Activated CD4-positive, CD25-positive, alpha-beta regulatory T cell treated with anti-CD3 and anti-CD28 coated beads, Interleukin-2, amount 50 U/mL, for 16 hours (primary cell): ENCODE results near the gene SOX15.

Source experiments
- DNase-seq: peaks from one replicate; pipeline ENCODE4 v3.0.0-alpha.2; 2020; ENCODE audit warnings: low read depth, low spot score

SOX15 gene

DNA sequence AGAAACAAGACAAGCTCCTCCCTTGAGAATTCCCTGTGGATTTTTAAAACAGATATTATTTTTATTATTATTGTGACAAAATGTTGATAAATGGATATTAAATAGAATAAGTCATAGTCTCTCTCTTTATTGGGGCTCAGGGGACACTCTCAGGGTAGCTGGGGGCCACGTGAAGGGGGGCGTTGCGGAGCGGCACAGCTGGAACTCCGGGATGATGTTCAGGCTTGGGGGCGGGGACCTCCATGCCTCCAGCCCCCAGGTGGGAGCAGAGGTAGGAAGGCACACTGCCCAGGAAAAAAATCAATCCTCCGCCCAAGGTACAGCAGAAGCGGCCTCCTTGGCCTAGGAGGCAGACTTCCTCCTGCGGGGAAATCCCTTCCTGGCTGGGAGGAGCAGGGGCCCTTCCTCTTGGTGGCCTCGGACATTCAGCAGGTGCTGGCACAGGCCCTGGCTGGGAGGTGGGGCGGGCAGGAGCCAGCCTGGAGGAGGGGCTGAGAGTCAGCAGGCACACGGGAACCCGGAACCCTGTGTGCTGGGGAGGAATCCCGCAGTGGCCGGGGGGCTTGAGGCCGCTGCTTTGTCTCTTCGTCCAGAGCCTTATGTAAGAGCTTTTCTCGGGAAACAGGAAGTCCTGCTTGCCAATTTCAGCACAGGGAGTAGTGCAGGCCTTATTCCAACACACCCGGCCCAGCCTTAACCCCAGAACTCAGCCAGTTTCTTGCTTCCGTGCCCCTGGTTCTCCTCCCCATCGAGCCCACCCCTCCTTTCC is 31.9 kb downstream of the SOX15 start:
- DNase-seq = no peak

- no peak for DNase-seq
Measured at GRCh38 chr17:7557147-7557764, 32.6 kb downstream of the SOX15 start.

- DNase-seq = no peak
Measured at GRCh38 chr17:7556627-7557026, 33.3 kb downstream of the SOX15 start.

DNA sequence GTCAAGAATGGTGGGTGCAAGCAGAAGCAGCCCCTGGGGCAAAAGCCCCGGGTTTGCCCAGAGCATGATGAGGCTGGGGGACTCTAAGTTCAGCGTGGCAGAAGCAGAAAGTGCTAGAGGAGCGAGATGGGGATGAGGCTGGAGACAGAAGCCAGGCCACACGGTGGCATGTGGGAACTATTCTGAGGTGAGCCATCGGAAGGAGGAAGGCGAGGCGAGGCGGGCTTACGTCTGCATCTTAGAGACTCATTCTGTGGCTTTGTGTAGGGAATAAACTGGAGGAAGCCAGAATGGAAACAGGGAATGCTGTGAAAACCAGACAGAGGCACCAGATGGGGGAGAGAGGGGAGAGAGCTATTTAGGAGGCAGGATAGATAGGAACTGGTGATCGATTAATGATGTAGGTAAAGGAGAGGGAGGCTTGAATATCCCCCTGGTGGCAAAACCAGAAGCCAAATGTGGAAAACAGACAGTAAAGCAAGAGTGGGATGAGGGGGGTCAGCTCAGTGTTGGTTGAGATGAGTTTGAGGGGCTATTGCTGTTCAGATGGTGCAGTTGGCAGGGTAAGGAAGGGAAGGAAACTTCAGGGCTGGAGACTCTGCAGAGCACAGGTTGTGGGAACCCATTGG is 34.5 kb downstream of the SOX15 start:
- no peak for DNase-seq

GRCh38 chr17:7553356-7553755 is 36.5 kb downstream of the SOX15 start:
- DNase-seq = no peak

- DNase-seq = no peak
Measured at GRCh38 chr17:7552621-7553051, 37.3 kb downstream of the SOX15 start.

GRCh38 chr17:7551396-7551795 is 38.5 kb downstream of the SOX15 start:
- no peak for DNase-seq

- DNase-seq = no peak
Measured at GRCh38 chr17:7550344-7550743, 39.5 kb downstream of the SOX15 start.

GRCh38 chr17:7549401-7550055 is 40.4 kb downstream of the SOX15 start:
- DNase-seq = no peak

DNA sequence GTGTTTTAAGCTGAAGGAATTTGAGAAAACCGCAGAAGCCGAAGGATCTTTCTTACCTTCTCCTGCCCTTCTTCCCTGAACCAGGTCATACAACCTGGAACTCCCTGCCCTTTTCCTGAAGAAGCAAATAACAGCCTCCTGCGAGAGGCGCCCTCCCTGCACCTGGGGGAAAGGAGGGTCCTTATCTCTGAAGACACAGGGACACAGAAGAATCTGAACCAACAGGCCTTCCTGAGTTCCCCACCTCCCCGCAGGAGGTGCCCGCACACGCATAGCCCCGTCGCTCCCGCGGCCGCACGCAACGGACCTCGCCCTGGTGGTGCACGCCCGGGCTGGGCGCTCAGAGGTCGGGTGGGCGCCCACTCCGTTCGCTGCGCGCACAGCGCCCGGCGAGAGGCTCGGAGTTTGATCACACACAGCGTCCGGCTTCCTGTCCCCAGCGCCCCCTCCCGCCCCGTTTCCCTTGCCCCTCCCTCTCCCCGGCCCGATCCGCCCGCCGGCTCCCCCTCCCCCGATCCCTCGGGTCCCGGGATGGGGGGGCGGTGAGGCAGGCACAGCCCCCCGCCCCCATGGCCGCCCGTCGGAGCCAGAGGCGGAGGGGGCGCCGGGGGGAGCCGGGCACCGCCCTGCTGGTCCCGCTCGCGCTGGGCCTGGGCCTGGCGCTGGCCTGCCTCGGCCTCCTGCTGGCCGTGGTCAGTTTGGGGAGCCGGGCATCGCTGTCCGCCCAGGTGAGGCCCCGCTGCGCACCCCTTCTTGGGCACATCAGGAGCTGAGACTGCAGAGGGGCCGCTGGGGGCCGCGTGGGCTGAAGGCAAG is 41.1 kb downstream of the SOX15 start, which contains the start of gene TNFSF12:
TNFSF12 (plus strand) TSS at position 474 of the 816 bp plus-strand sequence; CDS start at position 570, 96 bp downstream.
- DNase-seq = no peak

GRCh38 chr17:7544911-7545310 is 45.0 kb downstream of the SOX15 start:
- DNase-seq = no peak

- no peak for DNase-seq
Measured at GRCh38 chr17:7541074-7541621, 48.7 kb downstream of the SOX15 start.

- no peak for DNase-seq
Measured at GRCh38 chr17:7538891-7539545, 50.9 kb downstream of the SOX15 start.
